DND-41 (cell line): ENCODE measurements around the gene RPUSD1.
"Not testable (repeated sequence)": the region's sequence is repeated elsewhere in the genome, so short reads cannot be mapped to it uniquely, and the experiment has no call there.

Source experiments
- CTCF ChIP-seq: IDR thresholded peaks from 2 replicates; pipeline ENCODE4 v1.5.1; 2012; ENCODE audit warnings: borderline replicate concordance, low read length, moderate library complexity, mild to moderate bottlenecking; ENCODE audit not compliant: poor library complexity, severe bottlenecking; ENCODE audit errors: extremely low read depth
- EZH2 ChIP-seq: IDR thresholded peaks from 3 replicates; pipeline ENCODE4 v1.6.1; 2012; ENCODE audit warnings: borderline replicate concordance, low read depth, mild to moderate bottlenecking, moderate library complexity, low read length, inconsistent platforms; ENCODE audit not compliant: severe bottlenecking

- TF ChIP-seq CTCF, EZH2: not testable (repeated sequence)
These were observed 31.8 kb upstream of the RPUSD1 start for GRCh38 chr16:820044-820408.
